ENCODE results near the gene RANBP1. TPM values are rescaled to one million over a fixed set of nuclear protein-coding genes. Genes with fewer than 3 reads are reported as not detected.

Gene RANBP1
- total RNA-seq, 1 experiment from 2014 or later = 443 TPM

DNA sequence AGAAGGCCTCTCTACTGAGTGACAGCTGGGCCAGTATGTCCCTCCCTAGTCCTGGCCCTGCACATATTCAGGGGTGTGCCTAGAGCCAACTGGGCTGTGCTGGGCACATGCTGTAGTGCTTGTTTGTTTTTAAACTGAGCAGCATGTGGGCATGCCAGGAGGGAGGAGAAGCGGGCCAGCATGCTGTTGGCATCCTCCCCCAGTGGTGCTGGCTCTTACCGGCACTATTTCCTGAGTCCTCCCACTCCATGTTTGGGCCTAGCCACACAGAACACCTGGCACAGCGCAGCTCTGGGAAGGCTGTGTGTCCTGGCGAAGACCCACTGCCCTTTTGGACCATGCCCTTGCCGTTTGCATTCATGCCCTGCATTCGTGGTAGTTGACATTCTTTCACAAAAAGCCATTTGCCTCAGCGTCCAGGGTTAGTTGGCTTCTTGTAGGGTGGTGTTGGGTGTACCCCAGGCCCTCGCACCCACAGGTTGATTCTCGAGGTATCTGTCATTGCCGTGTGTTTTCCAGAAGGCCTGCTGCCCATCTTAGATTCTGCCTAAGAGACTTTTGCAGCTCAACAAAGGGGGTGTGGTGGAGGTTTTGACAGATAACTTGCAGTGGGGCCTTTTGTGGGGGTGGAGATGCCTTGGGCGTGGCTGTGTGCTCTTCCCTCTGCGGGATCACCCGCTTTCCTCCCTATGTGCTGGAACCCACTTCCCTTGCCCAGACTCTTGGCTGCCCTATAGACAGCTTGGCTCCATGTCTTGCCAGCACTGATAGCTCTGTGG lies 22.3 kb upstream of the RANBP1 start:
- Mint-ChIP-seq H3K27ac (no peak overlapping the region), H3K27me3 (ENCODE audit: low read depth) (no peaks in the 10 kb centered on the region), H3K36me3 (peaks cover 93% of the 10 kb centered on the region), H3K4me1 (no peaks in the 10 kb centered on the region), H3K4me3 (no peak overlapping the region), H3K9me3 (no peaks in the 10 kb centered on the region)
- ChIA-PET POLR2A (no interaction called here), CTCF (interaction anchor here (0.9 to 1.8 kb wide), 4 partner anchors 9 to 26 kb away, joined by 3 to 5 read pairs (median 4); partner anchors contain the start of gene RANBP1)
- no peak for DNase-seq (ENCODE audit: low spot score)
- TF ChIP-seq, protein P1, sequence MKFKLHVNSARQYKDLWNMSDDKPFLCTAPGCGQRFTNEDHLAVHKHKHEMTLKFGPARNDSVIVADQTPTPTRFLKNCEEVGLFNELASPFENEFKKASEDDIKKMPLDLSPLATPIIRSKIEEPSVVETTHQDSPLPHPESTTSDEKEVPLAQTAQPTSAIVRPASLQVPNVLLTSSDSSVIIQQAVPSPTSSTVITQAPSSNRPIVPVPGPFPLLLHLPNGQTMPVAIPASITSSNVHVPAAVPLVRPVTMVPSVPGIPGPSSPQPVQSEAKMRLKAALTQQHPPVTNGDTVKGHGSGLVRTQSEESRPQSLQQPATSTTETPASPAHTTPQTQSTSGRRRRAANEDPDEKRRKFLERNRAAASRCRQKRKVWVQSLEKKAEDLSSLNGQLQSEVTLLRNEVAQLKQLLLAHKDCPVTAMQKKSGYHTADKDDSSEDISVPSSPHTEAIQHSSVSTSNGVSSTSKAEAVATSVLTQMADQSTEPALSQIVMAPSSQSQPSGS (CRISPR knock-in tag; IDR thresholded peaks at IDR 0.05; ENCODE audit: borderline replicate concordance, low read depth) = no peak
- TF ChIP-seq NFATC4 (CRISPR knock-in tag; IDR thresholded peaks at IDR 0.05) (no peak), SMAD3 (CRISPR knock-in tag; IDR thresholded peaks at IDR 0.05; ENCODE audit: borderline replicate concordance) (no peak), ZNF263 (CRISPR knock-in tag; IDR thresholded peaks at IDR 0.05; ENCODE audit: low read depth) (no peak), EMX1 (CRISPR knock-in tag; IDR thresholded peaks at IDR 0.05) (no peak), JUN (CRISPR knock-in tag; IDR thresholded peaks at IDR 0.05) (no peak), TCF7 (CRISPR knock-in tag; IDR thresholded peaks at IDR 0.05; ENCODE audit: low read depth) (no peak), SOX15 (CRISPR knock-in tag; IDR thresholded peaks at IDR 0.05) (no peak), TP53 (CRISPR knock-in tag; IDR thresholded peaks at IDR 0.05) (no peak), ESRRA (CRISPR knock-in tag; IDR thresholded peaks at IDR 0.05; ENCODE audit: borderline replicate concordance) (no peak), FOXK1 (CRISPR knock-in tag; IDR thresholded peaks at IDR 0.05) (no peak), ZNF138 (CRISPR knock-in tag; conservative IDR thresholded peaks at IDR 0.05) (no peak), HMGA2 (CRISPR knock-in tag; IDR thresholded peaks at IDR 0.05) (no peak), NR1H2 (CRISPR knock-in tag; IDR thresholded peaks at IDR 0.05) (no peak)
- TF ChIP-seq, protein P2, sequence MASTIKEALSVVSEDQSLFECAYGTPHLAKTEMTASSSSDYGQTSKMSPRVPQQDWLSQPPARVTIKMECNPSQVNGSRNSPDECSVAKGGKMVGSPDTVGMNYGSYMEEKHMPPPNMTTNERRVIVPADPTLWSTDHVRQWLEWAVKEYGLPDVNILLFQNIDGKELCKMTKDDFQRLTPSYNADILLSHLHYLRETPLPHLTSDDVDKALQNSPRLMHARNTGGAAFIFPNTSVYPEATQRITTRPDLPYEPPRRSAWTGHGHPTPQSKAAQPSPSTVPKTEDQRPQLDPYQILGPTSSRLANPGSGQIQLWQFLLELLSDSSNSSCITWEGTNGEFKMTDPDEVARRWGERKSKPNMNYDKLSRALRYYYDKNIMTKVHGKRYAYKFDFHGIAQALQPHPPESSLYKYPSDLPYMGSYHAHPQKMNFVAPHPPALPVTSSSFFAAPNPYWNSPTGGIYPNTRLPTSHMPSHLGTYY (CRISPR knock-in tag; IDR thresholded peaks at IDR 0.05) = no peak
- TF ChIP-seq, protein P3, sequence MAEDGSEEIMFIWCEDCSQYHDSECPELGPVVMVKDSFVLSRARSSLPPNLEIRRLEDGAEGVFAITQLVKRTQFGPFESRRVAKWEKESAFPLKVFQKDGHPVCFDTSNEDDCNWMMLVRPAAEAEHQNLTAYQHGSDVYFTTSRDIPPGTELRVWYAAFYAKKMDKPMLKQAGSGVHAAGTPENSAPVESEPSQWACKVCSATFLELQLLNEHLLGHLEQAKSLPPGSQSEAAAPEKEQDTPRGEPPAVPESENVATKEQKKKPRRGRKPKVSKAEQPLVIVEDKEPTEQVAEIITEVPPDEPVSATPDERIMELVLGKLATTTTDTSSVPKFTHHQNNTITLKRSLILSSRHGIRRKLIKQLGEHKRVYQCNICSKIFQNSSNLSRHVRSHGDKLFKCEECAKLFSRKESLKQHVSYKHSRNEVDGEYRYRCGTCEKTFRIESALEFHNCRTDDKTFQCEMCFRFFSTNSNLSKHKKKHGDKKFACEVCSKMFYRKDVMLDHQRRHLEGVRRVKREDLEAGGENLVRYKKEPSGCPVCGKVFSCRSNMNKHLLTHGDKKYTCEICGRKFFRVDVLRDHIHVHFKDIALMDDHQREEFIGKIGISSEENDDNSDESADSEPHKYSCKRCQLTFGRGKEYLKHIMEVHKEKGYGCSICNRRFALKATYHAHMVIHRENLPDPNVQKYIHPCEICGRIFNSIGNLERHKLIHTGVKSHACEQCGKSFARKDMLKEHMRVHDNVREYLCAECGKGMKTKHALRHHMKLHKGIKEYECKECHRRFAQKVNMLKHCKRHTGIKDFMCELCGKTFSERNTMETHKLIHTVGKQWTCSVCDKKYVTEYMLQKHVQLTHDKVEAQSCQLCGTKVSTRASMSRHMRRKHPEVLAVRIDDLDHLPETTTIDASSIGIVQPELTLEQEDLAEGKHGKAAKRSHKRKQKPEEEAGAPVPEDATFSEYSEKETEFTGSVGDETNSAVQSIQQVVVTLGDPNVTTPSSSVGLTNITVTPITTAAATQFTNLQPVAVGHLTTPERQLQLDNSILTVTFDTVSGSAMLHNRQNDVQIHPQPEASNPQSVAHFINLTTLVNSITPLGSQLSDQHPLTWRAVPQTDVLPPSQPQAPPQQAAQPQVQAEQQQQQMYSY (CRISPR knock-in tag; IDR thresholded peaks at IDR 0.05) = no peak
- TF ChIP-seq, protein P4, sequence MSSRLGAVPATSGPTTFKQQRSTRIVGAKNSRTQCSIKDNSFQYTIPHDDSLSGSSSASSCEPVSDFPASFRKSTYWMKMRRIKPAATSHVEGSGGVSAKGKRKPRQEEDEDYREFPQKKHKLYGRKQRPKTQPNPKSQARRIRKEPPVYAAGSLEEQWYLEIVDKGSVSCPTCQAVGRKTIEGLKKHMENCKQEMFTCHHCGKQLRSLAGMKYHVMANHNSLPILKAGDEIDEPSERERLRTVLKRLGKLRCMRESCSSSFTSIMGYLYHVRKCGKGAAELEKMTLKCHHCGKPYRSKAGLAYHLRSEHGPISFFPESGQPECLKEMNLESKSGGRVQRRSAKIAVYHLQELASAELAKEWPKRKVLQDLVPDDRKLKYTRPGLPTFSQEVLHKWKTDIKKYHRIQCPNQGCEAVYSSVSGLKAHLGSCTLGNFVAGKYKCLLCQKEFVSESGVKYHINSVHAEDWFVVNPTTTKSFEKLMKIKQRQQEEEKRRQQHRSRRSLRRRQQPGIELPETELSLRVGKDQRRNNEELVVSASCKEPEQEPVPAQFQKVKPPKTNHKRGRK (CRISPR knock-in tag; IDR thresholded peaks at IDR 0.05; ENCODE audit: borderline replicate concordance) = no peak
- TF ChIP-seq, protein P5, sequence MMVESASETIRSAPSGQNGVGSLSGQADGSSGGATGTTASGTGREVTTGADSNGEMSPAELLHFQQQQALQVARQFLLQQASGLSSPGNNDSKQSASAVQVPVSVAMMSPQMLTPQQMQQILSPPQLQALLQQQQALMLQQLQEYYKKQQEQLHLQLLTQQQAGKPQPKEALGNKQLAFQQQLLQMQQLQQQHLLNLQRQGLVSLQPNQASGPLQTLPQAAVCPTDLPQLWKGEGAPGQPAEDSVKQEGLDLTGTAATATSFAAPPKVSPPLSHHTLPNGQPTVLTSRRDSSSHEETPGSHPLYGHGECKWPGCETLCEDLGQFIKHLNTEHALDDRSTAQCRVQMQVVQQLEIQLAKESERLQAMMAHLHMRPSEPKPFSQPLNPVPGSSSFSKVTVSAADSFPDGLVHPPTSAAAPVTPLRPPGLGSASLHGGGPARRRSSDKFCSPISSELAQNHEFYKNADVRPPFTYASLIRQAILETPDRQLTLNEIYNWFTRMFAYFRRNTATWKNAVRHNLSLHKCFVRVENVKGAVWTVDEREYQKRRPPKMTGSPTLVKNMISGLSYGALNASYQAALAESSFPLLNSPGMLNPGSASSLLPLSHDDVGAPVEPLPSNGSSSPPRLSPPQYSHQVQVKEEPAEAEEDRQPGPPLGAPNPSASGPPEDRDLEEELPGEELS (CRISPR knock-in tag; IDR thresholded peaks at IDR 0.05) = no peak
- TF ChIP-seq, protein P6, sequence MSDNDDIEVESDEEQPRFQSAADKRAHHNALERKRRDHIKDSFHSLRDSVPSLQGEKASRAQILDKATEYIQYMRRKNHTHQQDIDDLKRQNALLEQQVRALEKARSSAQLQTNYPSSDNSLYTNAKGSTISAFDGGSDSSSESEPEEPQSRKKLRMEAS (CRISPR knock-in tag; IDR thresholded peaks at IDR 0.05) = no peak
- TF ChIP-seq, protein P7, sequence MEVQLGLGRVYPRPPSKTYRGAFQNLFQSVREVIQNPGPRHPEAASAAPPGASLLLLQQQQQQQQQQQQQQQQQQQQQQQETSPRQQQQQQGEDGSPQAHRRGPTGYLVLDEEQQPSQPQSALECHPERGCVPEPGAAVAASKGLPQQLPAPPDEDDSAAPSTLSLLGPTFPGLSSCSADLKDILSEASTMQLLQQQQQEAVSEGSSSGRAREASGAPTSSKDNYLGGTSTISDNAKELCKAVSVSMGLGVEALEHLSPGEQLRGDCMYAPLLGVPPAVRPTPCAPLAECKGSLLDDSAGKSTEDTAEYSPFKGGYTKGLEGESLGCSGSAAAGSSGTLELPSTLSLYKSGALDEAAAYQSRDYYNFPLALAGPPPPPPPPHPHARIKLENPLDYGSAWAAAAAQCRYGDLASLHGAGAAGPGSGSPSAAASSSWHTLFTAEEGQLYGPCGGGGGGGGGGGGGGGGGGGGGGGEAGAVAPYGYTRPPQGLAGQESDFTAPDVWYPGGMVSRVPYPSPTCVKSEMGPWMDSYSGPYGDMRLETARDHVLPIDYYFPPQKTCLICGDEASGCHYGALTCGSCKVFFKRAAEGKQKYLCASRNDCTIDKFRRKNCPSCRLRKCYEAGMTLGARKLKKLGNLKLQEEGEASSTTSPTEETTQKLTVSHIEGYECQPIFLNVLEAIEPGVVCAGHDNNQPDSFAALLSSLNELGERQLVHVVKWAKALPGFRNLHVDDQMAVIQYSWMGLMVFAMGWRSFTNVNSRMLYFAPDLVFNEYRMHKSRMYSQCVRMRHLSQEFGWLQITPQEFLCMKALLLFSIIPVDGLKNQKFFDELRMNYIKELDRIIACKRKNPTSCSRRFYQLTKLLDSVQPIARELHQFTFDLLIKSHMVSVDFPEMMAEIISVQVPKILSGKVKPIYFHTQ (CRISPR knock-in tag; IDR thresholded peaks at IDR 0.05) = no peak
- ATAC-seq = no peak
